Bone marrow (tissue), 2 donors: ENCODE results near the gene TEX12.
"Not testable (repeated sequence)": the region's sequence is repeated elsewhere in the genome, so short reads cannot be mapped to it uniquely, and the experiment has no call there.

Experiments used
- DNase-seq, 2 donors: peaks; one replicate each; lab custom pipeline; 2025; lab: John Stamatoyannopoulos, UW

TEX12 gene

DNA sequence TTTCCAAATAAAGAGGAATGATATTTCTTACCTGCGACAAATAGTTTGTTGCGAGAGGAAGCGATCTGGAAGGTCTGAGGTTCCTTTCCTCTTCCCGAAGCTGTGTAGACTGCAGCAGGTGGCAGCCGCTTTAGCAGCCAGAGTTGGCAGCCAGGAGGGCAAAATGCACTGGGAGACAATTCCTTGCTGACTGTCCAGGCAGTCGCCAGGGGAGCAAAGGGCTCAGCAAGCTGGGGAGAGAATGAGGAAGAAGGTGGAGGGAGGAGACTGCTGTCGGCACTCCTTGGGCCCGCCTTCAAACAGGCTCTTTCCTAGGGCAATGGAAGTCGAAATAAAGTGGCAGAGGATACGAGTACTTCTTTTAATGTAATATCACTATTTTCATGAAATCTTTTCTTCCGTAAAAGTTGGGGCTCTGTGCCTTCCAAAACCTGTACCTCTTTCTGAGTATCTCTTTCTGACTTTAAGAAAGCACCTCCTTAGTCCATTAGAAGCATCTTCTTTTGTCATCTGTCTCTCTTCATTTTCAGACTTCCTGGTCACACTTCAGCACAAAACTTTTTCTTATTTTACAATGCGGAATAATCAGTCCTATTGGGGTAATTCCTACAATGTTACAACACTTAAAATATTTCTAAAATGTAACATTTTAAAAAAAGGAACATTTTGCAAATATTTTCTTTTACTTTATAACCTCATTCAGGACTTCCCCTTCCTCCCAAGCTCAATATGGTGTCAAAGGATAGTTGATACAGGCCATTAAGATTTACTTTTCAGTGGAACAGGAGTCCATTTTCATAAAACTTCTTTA is 3.1 kb upstream of the TEX12 start, which contains the start of gene IL18:
Gene IL18 (minus strand): TSS at position 220 of the 811 bp plus-strand sequence. CDS start 9,041 bp downstream, outside the sequence.
- DNase-seq = peak in 1 of 2 donors; percentile 74

DNA sequence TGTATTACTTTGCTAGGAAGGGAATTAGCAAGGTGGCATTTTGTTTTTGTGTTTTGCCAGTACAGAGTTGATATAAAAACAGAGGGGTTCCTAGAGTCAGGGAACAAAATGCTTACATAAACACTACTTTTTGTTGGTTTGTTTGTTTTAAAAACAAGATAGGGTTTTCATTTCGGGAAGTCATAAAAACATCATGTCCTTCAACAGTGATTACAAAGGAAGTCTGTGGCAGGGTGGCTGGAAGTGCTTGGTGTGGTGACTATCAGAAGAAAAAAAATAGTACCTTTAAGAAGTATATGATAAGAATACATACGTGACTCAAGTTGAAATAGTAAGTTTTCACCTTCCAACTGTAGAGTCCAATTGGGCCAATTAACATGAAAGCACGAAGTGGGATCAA is 2.1 kb upstream of the TEX12 start:
- no peak for DNase-seq

DNA sequence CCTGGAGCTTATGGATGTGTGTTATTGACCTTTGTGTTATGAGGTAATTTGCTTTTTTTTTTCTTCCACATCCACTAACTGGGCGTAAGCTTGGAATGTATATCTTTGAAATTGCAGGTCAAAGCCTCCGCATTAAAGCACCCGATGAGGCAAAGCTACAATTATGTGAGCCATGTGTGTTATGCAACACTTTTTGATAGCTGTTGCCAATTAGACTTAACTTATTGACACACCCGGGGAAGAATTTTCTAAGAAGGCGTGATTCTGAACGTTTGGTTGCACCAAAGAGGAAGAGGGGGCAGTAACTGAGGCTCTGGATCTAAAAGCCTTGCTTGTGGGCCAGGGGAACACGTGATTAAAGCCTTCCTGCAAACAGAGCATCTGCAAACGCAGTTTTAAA is 610 bp upstream of the TEX12 start:
- no peak for DNase-seq

DNA sequence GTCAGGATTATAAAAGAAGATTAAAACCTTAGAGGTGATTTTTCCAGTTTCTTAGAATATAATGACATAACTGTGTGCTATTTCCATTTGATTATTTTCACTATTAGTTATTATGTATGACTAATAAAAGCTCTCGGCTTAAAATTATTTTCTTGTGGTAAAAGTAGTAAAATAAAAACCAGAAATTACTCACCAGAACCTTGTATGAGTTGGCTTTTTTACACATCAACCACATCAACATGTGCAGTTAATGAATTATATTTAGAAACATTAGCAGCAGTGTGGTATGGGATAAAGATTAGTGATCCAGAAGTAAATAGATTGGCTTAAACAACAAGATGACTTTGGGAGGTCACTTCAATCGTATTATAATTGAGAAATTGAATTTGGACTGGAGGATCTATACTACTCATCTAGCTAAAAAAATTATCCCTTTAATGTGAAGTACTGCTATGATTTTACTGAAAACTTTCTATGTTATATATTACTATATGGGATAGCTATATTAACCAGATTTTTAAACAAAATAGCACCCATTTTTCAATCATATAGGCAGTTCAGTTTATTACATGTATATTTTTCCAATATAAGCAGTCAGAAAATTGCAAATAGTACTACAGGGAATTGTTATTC is 5.3 kb downstream of the TEX12 start:
- no peak for DNase-seq

DNA sequence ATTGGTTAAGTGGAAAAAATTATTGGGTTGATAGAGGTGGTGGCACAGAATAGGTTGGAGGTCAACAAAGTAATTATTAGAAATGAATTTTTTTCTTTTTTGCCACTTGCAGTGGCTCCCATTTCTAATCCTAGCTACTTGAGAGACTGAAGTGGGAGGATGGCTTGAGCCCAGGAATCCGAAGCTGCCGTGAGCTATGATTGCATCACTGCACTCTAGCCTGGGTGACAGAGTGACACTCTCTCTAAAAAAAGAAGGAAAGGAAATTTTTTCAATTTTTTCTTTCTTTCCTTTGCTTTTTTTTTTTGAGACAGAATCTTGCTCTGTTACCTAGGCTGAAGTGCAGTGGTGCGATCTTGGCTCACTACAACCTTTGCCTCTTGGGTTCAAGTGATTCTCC is 6.0 kb downstream of the TEX12 start:
- DNase-seq = no peak

DNA sequence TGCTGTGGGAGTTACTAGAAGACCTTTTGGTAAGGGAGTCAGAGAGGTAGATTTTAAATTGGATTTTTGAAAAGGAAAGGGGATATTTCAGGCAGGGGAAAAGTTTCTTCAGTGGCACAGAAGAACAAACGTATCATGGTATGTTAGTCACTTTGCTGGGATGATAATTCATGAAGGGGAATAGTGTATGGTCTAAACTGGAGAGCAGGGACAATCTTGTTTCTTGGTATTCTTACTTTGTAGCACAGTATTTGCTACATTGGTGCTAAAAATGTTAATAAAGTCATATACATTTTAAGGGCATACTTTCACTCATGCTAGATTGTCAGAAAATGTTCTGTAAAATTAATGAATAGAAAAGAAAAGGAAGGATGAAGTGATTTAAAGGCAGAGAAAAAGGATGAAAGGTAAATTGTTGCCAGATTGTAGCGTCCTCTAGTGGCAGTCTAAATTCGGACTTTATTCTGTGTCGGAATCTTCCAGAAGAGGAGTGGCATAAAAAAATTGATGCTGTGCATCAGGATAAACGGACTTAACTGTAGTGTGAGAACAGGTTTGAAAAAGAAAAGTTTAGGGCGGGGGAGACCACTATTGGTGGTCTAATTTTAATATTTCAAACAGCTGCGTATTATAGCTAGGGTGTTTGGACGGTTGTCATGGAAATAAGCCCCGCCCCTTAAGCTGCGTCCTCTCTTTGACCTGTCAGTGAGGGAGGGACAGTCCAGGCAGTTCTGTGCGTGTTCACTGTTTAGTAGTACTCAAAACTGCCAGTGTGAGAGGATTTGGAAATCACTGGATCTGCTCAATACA is 7.8 kb downstream of the TEX12 start, which contains the start of gene BCO2:
Gene BCO2 (plus strand): TSS at position 724 of the 810 bp plus-strand sequence. CDS start 90 bp downstream, outside the sequence.
- DNase-seq = peak in 1 of 2 donors; percentile 32

DNA sequence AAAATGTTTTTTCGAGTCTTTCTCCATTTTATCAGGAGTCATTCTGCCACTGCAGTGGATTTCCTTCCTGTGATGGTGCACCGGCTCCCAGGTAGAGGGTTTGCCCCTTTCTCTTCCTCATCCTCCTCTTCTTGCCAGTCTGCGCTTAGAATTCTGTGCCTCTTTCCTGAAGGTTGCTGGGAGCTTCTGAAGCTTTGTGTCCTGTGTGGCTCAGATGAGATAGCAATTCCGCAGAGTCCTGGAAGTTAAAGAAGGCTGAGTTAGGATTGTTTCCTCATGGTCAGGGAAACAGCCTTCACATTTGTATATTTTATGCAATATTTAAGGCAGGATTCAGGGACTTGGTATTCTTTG is 8.4 kb downstream of the TEX12 start:
- DNase-seq = no peak

DNA sequence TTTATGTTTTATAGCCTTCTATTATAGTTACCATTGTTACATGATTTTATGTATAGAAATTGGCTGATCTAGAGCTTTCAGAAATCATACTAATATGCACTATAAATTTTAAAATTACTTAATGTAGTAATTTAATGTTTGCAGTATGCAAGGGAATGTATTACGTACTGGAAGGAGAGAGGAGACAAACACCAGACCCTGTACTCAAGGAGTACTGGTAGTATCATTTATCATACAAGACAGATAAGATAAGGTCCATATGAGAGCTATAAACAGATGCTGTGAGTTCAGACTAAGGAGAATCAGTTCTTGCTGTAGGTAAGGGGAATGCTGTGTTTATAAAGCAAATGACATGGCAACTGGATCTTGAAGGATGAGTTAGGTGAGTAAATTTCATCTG is 8.9 kb downstream of the TEX12 start:
- DNase-seq = no peak

DNA sequence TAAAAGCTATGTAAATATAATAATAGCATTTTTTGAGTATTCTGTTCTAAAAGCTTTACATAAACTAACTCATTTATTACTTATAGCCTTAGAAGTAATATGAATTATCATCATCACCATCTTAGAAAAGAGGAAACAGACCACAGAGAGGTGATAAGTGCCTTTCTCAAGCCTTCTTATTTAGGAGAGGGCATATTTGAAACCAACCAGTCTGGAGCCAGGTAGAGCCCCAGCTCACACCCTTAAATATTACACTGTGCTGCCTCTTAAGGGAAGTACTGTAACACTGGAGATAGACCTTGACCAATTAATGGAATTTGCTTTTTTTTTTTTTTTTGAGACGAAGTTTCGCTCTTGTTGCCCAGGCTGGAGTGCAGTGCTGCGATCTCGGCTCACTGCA is 10.4 kb downstream of the TEX12 start:
- DNase-seq = no peak

DNA sequence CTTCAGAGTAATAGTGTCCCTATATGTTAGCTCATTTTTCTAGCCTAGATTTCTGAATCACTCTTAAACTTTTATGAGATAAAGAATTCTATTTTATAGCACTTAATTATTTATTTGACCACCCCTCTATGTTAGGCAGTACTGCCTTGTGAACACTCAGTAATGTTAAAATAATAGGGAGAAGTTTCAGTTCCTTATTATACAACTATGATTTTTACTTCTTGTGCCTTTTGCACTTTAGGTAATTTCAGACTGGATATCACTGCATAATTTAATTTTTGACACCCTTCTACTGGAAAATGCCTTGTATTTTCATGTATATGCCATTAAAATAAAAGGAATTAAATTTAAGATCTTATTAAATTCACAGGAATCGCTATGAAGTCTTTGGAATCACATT is 11.3 kb downstream of the TEX12 start:
- no peak for DNase-seq

DNA sequence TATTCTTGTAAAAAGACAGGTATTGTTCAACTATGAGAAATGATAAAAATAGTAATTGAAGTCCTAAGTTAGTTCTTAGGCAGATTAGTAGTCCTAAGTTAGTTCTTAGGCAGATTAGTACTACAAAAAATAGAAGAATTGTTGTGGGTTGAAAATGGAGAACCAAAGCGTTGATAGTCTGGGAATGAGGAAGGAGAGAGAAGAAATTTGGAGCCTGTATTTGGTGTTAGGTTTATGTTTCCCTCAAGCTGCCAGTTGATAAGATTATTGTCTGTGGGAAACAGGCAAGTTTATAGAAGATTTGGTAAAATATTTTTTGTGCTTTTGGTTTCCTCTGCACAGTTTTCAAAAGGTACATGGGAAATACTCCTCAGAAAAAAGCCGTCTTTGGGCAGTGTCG is 11.8 kb downstream of the TEX12 start:
- DNase-seq = no peak

DNA sequence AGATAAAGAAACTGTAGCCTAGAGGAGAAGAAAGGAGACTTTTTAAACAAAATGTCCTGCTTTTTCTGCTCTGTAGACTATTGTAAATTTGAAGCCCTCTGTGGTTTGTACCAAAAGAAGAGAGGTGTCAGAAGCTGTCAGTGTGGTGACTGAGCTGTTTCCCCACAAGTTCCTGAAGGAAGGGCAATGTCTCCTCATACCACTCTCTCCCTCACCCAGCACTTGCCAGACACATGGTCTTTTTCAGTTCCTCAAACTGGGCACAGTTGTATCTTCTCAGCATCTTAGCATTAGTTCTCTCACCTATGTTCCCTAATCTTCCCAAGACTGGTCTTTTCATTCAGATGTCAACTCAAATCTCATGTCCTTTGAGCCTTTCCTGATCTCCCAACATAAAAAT is 12.4 kb downstream of the TEX12 start:
- peak in 1 of 2 donors; percentile 77 for DNase-seq

DNA sequence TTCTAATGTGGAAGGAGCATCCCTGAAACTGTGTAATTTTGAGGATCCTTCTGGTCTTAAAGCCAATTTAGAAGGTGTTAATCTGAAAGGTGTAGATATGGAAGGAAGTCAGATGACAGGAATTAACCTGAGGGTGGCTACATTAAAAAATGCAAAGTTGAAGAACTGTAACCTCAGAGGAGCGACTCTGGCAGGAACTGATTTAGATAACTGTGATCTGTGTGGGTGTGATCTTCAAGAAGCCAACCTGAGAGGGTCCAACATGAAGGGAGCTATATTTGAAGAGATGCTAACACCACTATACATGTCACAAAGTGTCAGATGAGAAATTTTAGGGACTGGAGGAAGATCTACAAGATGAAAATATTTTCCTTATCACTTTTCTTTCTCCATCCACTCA is 15.7 kb downstream of the TEX12 start:
- DNase-seq = no peak

DNA sequence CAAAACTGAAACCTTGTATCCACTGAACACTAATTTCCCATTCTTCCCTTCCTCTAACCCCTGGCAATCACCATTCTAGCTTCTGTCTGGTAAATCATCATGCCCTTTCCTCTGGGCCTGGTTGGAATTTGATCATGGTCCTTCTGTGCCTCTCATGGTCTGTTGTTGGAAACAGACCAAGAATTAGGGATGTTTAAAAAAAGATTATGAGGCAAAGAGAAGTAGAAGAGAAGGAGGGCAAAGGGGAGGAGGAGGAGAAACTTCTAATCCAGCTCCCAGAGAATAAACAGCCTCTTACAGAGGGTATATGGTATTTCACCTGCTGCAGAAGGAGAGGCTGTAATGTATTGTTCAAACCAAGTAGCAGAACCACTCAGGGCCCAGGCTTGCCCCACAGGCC is 18.7 kb downstream of the TEX12 start:
- no peak for DNase-seq

DNA sequence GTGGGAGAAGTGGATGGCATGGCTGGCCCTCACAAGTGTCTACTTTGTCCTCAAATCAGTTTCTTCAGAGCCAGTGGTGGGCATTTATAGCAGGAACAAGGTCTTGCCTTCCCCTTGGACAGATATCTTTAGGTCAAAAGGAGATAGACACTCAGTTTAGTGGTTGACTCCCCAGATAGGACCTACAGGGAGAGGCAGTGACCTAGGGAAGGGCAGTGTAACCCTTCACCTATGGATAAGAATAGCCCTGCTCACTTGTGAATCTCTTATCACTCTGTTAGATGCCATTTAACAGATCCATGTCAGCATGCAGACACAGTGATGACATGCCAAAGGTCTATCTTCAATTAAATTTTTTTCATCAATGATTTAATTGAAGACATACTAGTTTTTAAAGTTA is 19.1 kb downstream of the TEX12 start:
- no peak for DNase-seq

DNA sequence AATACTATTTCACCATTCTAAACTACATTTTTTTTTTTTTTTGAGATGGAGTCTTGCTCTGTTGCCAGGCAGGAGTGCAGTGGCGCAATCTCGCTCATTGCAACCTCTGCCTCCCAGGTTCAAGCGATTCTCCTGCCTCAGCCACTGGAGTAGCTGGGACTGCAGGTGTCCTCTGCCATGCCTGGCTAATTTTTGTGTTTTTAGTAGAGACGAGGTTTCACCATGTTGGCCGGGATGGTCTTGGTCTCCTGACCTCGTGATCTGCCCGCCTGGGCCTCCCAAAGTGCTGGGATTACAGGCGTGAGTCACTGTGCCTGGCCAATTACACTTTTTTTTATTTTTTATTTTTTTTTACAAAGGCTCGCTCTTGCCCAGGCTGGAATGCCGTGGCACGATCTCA is 27.9 kb downstream of the TEX12 start:
- DNase-seq = not testable (repeated sequence)

DNA sequence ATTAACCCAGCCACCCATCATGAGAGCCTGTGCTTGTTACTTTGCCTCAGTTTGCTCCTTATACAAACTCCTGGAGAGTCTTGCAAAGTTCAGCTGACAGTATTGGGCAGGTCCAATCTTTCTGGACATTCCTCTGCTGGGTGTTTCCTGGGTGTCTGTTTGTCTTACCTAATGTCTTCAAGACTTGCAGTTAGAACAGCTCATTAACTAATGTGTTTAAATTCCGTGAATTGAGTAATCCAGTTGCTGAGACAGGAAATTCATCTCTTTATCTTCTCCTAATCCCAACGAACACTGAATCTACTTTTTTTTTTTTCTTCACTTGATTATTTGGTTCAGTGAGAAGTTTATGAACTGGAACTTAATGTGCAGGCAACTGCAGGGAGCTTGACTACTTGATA is 28.8 kb downstream of the TEX12 start:
- no peak for DNase-seq

DNA sequence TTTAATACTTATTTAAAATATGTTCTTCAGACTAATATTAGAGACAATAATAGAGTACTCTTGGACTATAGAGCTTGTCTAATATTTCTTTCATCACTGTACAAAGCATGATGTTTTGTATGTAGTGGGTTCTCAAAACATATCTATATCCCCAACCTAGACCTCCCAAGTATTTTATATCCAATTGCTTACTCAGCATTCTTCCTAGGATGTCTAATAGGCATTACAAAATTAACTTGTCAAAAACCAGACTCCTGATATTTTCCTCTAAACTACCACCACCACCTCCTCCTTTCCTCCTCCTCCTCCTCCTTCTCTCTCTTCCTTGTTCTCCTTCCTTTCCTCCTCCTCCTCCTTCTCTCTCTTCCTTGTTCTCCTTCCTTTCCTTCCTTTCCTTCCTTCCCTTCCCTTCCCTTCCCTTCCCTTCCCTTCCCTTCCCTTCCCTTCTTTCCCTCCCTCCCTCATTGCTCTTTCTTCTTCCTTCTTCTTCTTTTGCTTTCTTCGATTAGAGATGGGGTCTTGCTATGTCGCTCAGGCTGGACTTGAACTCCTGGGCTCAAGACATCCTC is 29.4 kb downstream of the TEX12 start:
- no peak for DNase-seq

DNA sequence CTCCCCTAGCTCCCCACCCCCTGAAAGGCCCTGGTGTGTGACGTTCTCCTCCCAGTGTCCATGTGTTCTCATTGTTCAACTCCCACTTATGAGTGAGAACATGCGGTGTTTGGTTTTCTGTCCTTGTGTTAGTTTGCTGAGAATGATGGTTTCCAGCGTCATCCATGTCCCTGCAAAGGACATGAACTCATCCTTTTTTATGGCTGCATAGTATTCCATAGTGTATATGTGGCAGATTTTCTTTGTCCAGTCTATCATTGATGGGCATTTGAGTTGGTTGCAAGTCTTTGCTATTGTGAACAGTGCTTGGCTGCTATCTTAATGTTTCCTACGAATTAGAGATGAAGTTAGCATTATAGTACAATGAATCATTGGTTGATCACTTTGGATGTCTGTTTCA is 31.9 kb downstream of the TEX12 start:
- not testable (repeated sequence) for DNase-seq

DNA sequence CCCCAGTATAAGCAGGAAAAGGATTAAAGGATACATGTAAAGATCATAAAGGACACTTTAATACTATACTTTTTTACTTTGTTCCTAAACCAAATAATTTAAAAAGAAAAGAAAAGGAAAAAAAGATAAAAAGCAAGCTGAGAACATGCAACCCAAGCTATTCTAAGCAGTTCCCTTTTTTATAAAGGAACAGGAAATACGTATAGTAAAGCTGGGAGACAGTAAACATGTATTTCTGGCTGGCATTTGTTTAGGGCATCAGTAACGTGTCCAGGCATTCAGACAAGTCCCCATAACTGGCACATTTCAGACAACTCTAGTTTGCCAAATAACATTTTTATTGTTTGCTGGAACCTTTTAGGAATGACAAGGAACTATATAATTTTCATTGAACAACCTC is 33.1 kb downstream of the TEX12 start:
- peak in 1 of 2 donors; percentile 44 for DNase-seq

DNA sequence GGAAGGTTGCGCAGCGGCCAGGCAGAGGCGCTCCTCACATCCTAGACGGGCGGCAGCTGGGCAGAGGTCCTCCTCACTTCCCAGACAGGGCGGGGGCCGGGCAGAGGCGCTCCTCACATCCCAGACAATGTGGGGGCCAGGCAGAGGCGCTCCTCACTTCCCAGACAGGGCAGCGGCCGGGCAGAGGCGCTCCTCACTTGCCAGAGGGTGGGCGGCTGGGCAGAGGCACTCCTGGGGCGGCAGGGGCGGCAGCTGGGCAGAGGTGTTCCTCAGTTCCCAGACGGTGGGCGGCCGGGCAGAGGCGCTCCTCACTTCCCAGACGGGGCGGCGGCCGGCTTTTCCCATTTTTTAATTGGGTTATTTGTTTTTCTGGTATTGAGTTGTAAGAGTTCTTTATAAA is 38.9 kb downstream of the TEX12 start:
- DNase-seq = no peak

DNA sequence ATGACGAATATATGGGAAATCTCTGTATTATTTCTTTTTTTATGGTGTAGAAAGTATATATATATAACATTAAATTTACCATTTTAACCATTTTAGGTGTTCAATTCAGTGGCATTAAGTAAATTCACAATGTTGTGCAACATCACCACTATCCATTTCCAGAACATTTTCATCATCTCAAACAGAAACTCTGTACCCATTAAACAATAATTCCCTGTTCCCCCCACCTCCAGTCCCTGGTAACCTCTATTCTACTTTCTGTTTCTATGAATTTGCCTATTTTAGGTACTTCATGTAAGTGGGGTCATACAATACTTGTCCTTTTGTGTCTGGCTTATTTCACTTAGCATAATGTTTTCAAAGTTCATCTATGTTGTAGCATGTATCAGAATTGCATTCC is 43.7 kb downstream of the TEX12 start:
- no peak for DNase-seq
